ENCODE data around the gene CYP27C1.
"Not testable (repeated sequence)": the region's sequence is repeated elsewhere in the genome, so short reads cannot be mapped to it uniquely, and the experiment has no call there.

The CYP27C1 gene

DNA sequence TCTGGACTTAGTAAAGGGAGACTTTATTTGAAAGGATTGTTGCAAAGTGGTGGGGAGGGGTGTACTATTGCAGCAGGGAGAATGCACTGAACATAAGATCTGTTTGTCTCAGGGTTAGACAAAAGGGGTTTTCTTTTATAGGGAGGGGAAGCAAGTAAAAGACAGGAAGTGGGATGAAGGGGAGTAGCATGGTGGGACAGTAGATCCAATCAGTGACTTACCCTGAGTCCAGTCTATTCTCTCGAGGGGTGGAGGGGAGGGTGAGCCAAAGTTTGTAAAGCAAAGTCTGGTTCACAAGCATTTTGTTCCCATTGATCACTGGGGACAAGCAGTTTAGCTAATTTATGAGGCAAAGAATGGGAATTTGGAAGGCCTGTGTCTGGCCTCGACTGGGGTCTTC, 35.0 kb upstream of the CYP27C1 start:
- TF ChIP-seq CTCF (IDR thresholded peaks at IDR 0.05; ENCODE audit: low read length) (no peak), EZH2 (IDR thresholded peaks at IDR 0.05; ENCODE audit: borderline replicate concordance, low read length) (no peak)
- Histone ChIP-seq H3K36me3 (ENCODE audit: insufficient read depth, low read length) (peaks cover 37% of the 10 kb centered on the region), H3K27me3 (ENCODE audit: insufficient read depth, low read length) (no peaks in the 10 kb centered on the region), H3F3A (ENCODE audit: insufficient read depth, low read length) (no peaks in the 10 kb centered on the region), H3K9me2 (ENCODE audit: low read depth, low read length) (no peaks in the 10 kb centered on the region), H3K4me2 (ENCODE audit: low read length) (no peak overlapping the region), H3K27ac (ENCODE audit: low read depth, low read length, poor library complexity, severe bottlenecking) (no peak overlapping the region), H3K9ac (ENCODE audit: low read length) (no peak overlapping the region), H3K79me2 (ENCODE audit: insufficient read depth, low read length) (no peaks in the 10 kb centered on the region), H4K20me1 (ENCODE audit: insufficient read depth, low read length) (no peaks in the 10 kb centered on the region), H2AFZ (ENCODE audit: low read length) (no peak overlapping the region), H3K9me3 (ENCODE audit: low read length) (no peaks in the 10 kb centered on the region), H3K4me1 (ENCODE audit: insufficient read depth, low read length, severe bottlenecking) (no peaks in the 10 kb centered on the region), H3K4me3 (ENCODE audit: low read depth, low read length, poor library complexity, severe bottlenecking) (no peak overlapping the region)

- Histone ChIP-seq H3K79me2 (ENCODE audit: insufficient read depth, low read length) (no peaks in the 10 kb centered on the region), H3K27ac (ENCODE audit: low read depth, low read length, poor library complexity, severe bottlenecking) (no peak overlapping the region), H3K9ac (ENCODE audit: low read length) (no peak overlapping the region), H3K9me2 (ENCODE audit: low read depth, low read length) (no peaks in the 10 kb centered on the region), H3K4me1 (ENCODE audit: insufficient read depth, low read length, severe bottlenecking) (no peaks in the 10 kb centered on the region), H3K4me2 (ENCODE audit: low read length) (no peak overlapping the region), H4K20me1 (ENCODE audit: insufficient read depth, low read length) (no peaks in the 10 kb centered on the region), H3K9me3 (ENCODE audit: low read length) (no peaks in the 10 kb centered on the region), H2AFZ (ENCODE audit: low read length) (no peak overlapping the region), H3K4me3 (ENCODE audit: low read depth, low read length, poor library complexity, severe bottlenecking) (no peak overlapping the region), H3K27me3 (ENCODE audit: insufficient read depth, low read length) (no peaks in the 10 kb centered on the region), H3K36me3 (ENCODE audit: insufficient read depth, low read length) (peaks cover 30% of the 10 kb centered on the region), H3F3A (ENCODE audit: insufficient read depth, low read length) (no peaks in the 10 kb centered on the region)
- TF ChIP-seq EZH2 (IDR thresholded peaks at IDR 0.05; ENCODE audit: borderline replicate concordance, low read length): no peak
- TF ChIP-seq CTCF (IDR thresholded peaks at IDR 0.05; ENCODE audit: low read length): no peak
These were observed 34.4 kb upstream of the CYP27C1 start for GRCh38 chr2:127254386-127254981.

DNA sequence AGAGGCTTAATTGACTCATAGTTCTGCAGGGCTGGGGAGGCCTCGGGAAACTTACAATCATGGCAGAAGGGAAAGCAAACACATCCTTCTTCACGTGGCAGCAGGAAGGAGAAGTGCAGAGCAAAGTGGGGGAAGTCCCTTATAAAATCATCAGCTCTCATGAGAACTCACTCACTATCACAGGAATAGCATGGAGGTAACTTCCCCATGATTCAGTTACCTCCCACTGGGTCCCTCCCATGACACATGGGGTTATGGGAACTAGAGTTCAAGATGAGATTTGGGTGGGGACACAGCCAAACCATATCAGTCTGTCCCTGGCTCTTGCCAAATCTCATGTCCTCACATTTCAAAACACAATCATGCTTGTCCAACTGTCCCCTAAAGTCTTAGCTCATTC, 21.1 kb upstream of the CYP27C1 start:
- H3K9ac ChIP-seq (ENCODE audit: low read length); H3F3A ChIP-seq (ENCODE audit: insufficient read depth, low read length); H3K27me3 ChIP-seq (ENCODE audit: insufficient read depth, low read length); H3K4me1 ChIP-seq (ENCODE audit: insufficient read depth, low read length, severe bottlenecking); H2AFZ ChIP-seq (ENCODE audit: low read length); H3K4me2 ChIP-seq (ENCODE audit: low read length); H3K9me2 ChIP-seq (ENCODE audit: low read depth, low read length); H3K36me3 ChIP-seq (ENCODE audit: insufficient read depth, low read length); H3K27ac ChIP-seq (ENCODE audit: low read depth, low read length, poor library complexity, severe bottlenecking); H3K9me3 ChIP-seq (ENCODE audit: low read length); H3K79me2 ChIP-seq (ENCODE audit: insufficient read depth, low read length); H3K4me3 ChIP-seq (ENCODE audit: low read depth, low read length, poor library complexity, severe bottlenecking); H4K20me1 ChIP-seq (ENCODE audit: insufficient read depth, low read length): not testable (repeated sequence)

DNA sequence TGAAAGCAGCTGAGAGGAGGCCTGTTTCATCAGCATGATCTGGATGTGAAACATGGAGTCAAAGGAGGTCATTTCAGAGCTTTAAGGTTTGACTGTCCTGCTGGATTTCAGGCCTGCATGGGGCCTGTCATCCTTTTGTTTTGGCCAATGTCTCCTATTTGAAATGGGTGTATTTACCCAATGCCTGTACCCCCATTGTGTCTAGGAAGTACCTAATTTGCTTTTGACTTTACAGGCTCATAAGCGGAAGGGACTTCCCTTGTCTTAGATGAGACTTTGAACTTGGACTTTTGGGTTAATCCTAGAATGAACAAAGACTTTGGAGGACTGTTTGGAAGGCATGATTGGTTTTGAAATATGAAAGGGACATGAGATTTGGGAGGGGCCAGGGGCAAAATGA, 19.3 kb upstream of the CYP27C1 start:
- Histone ChIP-seq H3K27ac (ENCODE audit: low read depth, low read length, poor library complexity, severe bottlenecking) (no peak overlapping the region), H3K36me3 (ENCODE audit: insufficient read depth, low read length) (no peaks in the 10 kb centered on the region), H3K79me2 (ENCODE audit: insufficient read depth, low read length) (no peaks in the 10 kb centered on the region), H2AFZ (ENCODE audit: low read length) (no peak overlapping the region), H4K20me1 (ENCODE audit: insufficient read depth, low read length) (no peaks in the 10 kb centered on the region), H3K4me2 (ENCODE audit: low read length) (no peak overlapping the region), H3K9me3 (ENCODE audit: low read length) (peaks cover 3% of the 10 kb centered on the region; the same call in 1 of the 2 replicates), H3F3A (ENCODE audit: insufficient read depth, low read length) (no peaks in the 10 kb centered on the region), H3K27me3 (ENCODE audit: insufficient read depth, low read length) (no peaks in the 10 kb centered on the region), H3K9me2 (ENCODE audit: low read depth, low read length) (no peaks in the 10 kb centered on the region), H3K4me1 (ENCODE audit: insufficient read depth, low read length, severe bottlenecking) (no peaks in the 10 kb centered on the region), H3K4me3 (ENCODE audit: low read depth, low read length, poor library complexity, severe bottlenecking) (no peak overlapping the region), H3K9ac (ENCODE audit: low read length) (no peak overlapping the region)
- TF ChIP-seq CTCF (IDR thresholded peaks at IDR 0.05; ENCODE audit: low read length): no peak
- no peak for TF ChIP-seq EZH2 (IDR thresholded peaks at IDR 0.05; ENCODE audit: borderline replicate concordance, low read length)

DNA sequence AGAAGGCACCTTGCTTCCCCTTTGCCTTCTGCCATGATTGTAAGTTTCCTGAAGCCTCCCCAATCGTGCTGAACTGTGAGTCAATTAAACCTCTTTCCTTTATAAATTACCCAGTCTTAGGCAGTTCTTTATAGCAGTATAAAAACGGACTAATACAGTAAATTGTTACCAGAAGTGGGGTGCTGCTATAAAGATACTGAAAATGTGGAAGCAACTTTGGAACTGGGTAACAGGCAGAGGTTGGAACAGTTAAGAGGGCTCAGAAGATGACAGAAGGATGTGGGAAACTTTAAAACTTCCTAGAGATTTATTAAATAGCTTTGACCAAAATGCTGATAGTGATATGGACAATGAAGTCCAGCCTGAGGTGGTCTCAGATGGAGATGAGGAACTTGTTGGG, 17.7 kb upstream of the CYP27C1 start:
- not testable (repeated sequence) for H3K27me3 ChIP-seq (ENCODE audit: insufficient read depth, low read length); H3K9me2 ChIP-seq (ENCODE audit: low read depth, low read length); H2AFZ ChIP-seq (ENCODE audit: low read length); H3K9me3 ChIP-seq (ENCODE audit: low read length); H3K4me3 ChIP-seq (ENCODE audit: low read depth, low read length, poor library complexity, severe bottlenecking); H3K4me1 ChIP-seq (ENCODE audit: insufficient read depth, low read length, severe bottlenecking); H3K4me2 ChIP-seq (ENCODE audit: low read length); H4K20me1 ChIP-seq (ENCODE audit: insufficient read depth, low read length); H3K27ac ChIP-seq (ENCODE audit: low read depth, low read length, poor library complexity, severe bottlenecking); H3K9ac ChIP-seq (ENCODE audit: low read length); H3K36me3 ChIP-seq (ENCODE audit: insufficient read depth, low read length); H3F3A ChIP-seq (ENCODE audit: insufficient read depth, low read length); H3K79me2 ChIP-seq (ENCODE audit: insufficient read depth, low read length)

All from OCI-LY1 (cell line).